Measurements from ENCODE around the gene MGAT4A.

- TF ChIP-seq CTCF (IDR thresholded peaks at IDR 0.05 in 4 of 5, conservative IDR thresholded peaks at IDR 0.05 in 1 of 5) (no peak), POLR2A (IDR thresholded peaks at IDR 0.05) (no peak)
These were observed 28.4 kb upstream of the MGAT4A start for GRCh38 chr2:98759338-98759737.

Data from gastrocnemius medialis (tissue), 4 donors.